WTC11 (cell line): ENCODE measurements around the gene GPX6.

Experiments
- CBFB ChIP-seq: sonication (generic); formaldehyde crosslinking; IDR thresholded peaks from 2 replicates; pipeline ENCODE4 v1.8.1; 2022; ENCODE audit warnings: mild to moderate bottlenecking, low read depth, missing genetic modification reagents
- CREB1 ChIP-seq: sonication (generic); formaldehyde crosslinking; IDR thresholded peaks from 2 replicates; pipeline ENCODE4 v1.8.0; 2023; ENCODE audit warnings: mild to moderate bottlenecking, missing genetic modification reagents
- CREM ChIP-seq: sonication (generic); formaldehyde crosslinking; IDR thresholded peaks from 2 replicates; pipeline ENCODE4 v1.8.1; 2022; ENCODE audit warnings: mild to moderate bottlenecking, missing genetic modification reagents, moderate library complexity
- ETV6 ChIP-seq: sonication (generic); formaldehyde crosslinking; IDR thresholded peaks from 2 replicates; pipeline ENCODE4 v1.8.1; 2022; ENCODE audit warnings: mild to moderate bottlenecking, missing genetic modification reagents
- MLX ChIP-seq: sonication (generic); formaldehyde crosslinking; IDR thresholded peaks from 2 replicates; pipeline ENCODE4 v1.8.1; 2023; ENCODE audit warnings: mild to moderate bottlenecking, missing genetic modification reagents, moderate library complexity
- RELA ChIP-seq: sonication (generic); formaldehyde crosslinking; IDR thresholded peaks from 2 replicates; pipeline ENCODE4 v1.8.1; 2022; ENCODE audit warnings: missing genetic modification reagents, mild to moderate bottlenecking, borderline replicate concordance
- SP1 ChIP-seq: sonication (generic); formaldehyde crosslinking; conservative IDR thresholded peaks from 2 replicates; pipeline ENCODE4 v1.8.1; 2022; ENCODE audit warnings: missing genetic modification reagents
- STAT6 ChIP-seq: sonication (generic); formaldehyde crosslinking; conservative IDR thresholded peaks from 2 replicates; pipeline ENCODE4 v1.8.1; 2023; ENCODE audit warnings: mild to moderate bottlenecking, low read depth, missing genetic modification reagents, moderate library complexity
- ZNF121 ChIP-seq: sonication (generic); formaldehyde crosslinking; IDR thresholded peaks from 2 replicates; pipeline ENCODE4 v1.8.0; 2023; ENCODE audit warnings: missing genetic modification reagents
- ZNF263 ChIP-seq: sonication (generic); formaldehyde crosslinking; IDR thresholded peaks from 2 replicates; pipeline ENCODE4 v1.8.1; 2022; ENCODE audit warnings: low read depth, mild to moderate bottlenecking, moderate library complexity, missing genetic modification reagents
- TF ChIP-seq, protein P1 (sequence below): sonication (generic); formaldehyde crosslinking; IDR thresholded peaks from 2 replicates; pipeline ENCODE4 v1.8.0; 2023; ENCODE audit warnings: mild to moderate bottlenecking, missing genetic modification reagents
- TF ChIP-seq, protein P2 (sequence below): sonication (generic); formaldehyde crosslinking; IDR thresholded peaks from 2 replicates; pipeline ENCODE4 v1.8.0; 2022; ENCODE audit warnings: mild to moderate bottlenecking, missing genetic modification reagents
- TF ChIP-seq, protein P3 (sequence below): fragments of 200-600 bp; IDR thresholded peaks from 2 replicates; pipeline ENCODE4 v1.8.0; 2022; ENCODE audit warnings: antibody characterized with exemption
- TF ChIP-seq, protein P4 (sequence below): sonication (generic); formaldehyde crosslinking; IDR thresholded peaks from 2 replicates; pipeline ENCODE4 v1.8.0; 2022; ENCODE audit warnings: mild to moderate bottlenecking, missing genetic modification reagents

GRCh38 chr6:28491984-28492317, 23.6 kb downstream of the GPX6 start:
- TF ChIP-seq, protein P1, sequence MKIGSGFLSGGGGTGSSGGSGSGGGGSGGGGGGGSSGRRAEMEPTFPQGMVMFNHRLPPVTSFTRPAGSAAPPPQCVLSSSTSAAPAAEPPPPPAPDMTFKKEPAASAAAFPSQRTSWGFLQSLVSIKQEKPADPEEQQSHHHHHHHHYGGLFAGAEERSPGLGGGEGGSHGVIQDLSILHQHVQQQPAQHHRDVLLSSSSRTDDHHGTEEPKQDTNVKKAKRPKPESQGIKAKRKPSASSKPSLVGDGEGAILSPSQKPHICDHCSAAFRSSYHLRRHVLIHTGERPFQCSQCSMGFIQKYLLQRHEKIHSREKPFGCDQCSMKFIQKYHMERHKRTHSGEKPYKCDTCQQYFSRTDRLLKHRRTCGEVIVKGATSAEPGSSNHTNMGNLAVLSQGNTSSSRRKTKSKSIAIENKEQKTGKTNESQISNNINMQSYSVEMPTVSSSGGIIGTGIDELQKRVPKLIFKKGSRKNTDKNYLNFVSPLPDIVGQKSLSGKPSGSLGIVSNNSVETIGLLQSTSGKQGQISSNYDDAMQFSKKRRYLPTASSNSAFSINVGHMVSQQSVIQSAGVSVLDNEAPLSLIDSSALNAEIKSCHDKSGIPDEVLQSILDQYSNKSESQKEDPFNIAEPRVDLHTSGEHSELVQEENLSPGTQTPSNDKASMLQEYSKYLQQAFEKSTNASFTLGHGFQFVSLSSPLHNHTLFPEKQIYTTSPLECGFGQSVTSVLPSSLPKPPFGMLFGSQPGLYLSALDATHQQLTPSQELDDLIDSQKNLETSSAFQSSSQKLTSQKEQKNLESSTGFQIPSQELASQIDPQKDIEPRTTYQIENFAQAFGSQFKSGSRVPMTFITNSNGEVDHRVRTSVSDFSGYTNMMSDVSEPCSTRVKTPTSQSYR (CRISPR knock-in tag), result no peak
- TF ChIP-seq ETV6 (CRISPR knock-in tag) (no peak), SP1 (CRISPR knock-in tag) (no peak), CBFB (CRISPR knock-in tag) (no peak), ZNF121 (CRISPR knock-in tag) (no peak), ZNF263 (CRISPR knock-in tag) (no peak), CREM (CRISPR knock-in tag) (no peak), STAT6 (CRISPR knock-in tag) (no peak), MLX (no peak), CREB1 (CRISPR knock-in tag) (no peak), RELA (CRISPR knock-in tag) (no peak)
- TF ChIP-seq, protein P2, sequence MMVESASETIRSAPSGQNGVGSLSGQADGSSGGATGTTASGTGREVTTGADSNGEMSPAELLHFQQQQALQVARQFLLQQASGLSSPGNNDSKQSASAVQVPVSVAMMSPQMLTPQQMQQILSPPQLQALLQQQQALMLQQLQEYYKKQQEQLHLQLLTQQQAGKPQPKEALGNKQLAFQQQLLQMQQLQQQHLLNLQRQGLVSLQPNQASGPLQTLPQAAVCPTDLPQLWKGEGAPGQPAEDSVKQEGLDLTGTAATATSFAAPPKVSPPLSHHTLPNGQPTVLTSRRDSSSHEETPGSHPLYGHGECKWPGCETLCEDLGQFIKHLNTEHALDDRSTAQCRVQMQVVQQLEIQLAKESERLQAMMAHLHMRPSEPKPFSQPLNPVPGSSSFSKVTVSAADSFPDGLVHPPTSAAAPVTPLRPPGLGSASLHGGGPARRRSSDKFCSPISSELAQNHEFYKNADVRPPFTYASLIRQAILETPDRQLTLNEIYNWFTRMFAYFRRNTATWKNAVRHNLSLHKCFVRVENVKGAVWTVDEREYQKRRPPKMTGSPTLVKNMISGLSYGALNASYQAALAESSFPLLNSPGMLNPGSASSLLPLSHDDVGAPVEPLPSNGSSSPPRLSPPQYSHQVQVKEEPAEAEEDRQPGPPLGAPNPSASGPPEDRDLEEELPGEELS (CRISPR knock-in tag), result no peak
- TF ChIP-seq, protein P3, sequence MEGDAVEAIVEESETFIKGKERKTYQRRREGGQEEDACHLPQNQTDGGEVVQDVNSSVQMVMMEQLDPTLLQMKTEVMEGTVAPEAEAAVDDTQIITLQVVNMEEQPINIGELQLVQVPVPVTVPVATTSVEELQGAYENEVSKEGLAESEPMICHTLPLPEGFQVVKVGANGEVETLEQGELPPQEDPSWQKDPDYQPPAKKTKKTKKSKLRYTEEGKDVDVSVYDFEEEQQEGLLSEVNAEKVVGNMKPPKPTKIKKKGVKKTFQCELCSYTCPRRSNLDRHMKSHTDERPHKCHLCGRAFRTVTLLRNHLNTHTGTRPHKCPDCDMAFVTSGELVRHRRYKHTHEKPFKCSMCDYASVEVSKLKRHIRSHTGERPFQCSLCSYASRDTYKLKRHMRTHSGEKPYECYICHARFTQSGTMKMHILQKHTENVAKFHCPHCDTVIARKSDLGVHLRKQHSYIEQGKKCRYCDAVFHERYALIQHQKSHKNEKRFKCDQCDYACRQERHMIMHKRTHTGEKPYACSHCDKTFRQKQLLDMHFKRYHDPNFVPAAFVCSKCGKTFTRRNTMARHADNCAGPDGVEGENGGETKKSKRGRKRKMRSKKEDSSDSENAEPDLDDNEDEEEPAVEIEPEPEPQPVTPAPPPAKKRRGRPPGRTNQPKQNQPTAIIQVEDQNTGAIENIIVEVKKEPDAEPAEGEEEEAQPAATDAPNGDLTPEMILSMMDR, result no peak
- TF ChIP-seq, protein P4, sequence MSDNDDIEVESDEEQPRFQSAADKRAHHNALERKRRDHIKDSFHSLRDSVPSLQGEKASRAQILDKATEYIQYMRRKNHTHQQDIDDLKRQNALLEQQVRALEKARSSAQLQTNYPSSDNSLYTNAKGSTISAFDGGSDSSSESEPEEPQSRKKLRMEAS (CRISPR knock-in tag), result no peak
